Measurements from ENCODE around the gene PPM1M. TPM values are rescaled to one million over a fixed set of nuclear protein-coding genes. Genes with fewer than 3 reads are reported as not detected.

The PPM1M gene
- total RNA-seq, 2 experiments from 2014 or later, result 94.3 to 100 TPM

GRCh38 chr3:52249683-52250082 is 4.1 kb downstream of the PPM1M start:
- peaks cover 79% of the 10 kb centered on the region for H3K36me3 Mint-ChIP-seq (ENCODE audit: low read depth)
- no peaks in the 10 kb centered on the region for H3K27me3 Mint-ChIP-seq
- H3K4me3 Mint-ChIP-seq, result no peak overlapping the region
- ChIA-PET CTCF (interaction anchor here (1.1 to 3.9 kb wide), 3 partner anchors 9 to 32 kb away, joined by 3 to 21 read pairs (median 3); no protein-coding TSS in a partner anchor), POLR2A (interaction anchor here (1.6 to 33.3 kb wide), 4 partner anchors 9 to 28 kb away, joined by 7 to 949 read pairs (median 54); partner anchors contain the start of genes GLYCTK, TWF2 and WDR82)
- no peak for TF ChIP-seq CTCF (IDR thresholded peaks at IDR 0.05)
- DNase-seq (no peak), ATAC-seq (no peak)
- peaks cover 74% of the 10 kb centered on the region for H3K4me1 Mint-ChIP-seq (ENCODE audit: low read depth)
- intact Hi-C loops (cut with micrococcal nuclease), result no loop called here
- H3K9me3 Mint-ChIP-seq, result no peaks in the 10 kb centered on the region
- peak overlapping the region; percentile 79 for H3K27ac Mint-ChIP-seq

DNA sequence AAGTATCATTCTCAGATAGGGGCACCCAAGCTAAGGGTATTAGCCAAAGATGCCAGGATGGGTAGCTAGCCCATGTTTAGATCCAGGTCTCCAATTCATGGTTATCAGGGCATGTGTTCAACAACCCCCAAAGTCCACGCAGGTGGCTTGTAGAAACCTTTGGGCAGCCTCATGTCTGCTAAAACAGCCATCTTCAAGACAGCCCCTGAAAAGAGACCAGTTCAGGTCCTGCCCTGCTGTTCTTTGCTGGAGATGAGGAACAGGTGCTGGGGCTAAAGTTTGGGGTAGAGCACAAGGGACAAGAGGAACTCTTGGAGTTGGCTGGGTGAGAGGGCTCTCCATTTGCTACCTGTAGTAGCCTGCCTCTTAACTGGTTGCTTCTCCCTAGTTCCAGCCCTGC is 4.6 kb downstream of the PPM1M start:
- ChIA-PET POLR2A (interaction anchor here (1.0 to 33.3 kb wide), 5 partner anchors 8 to 27 kb away, joined by 4 to 949 read pairs (median 38); partner anchors contain the start of genes GLYCTK, TWF2 and WDR82), CTCF (interaction anchor here (1.1 to 3.9 kb wide), 4 partner anchors 18 to 41 kb away, joined by 3 to 21 read pairs (median 4); no protein-coding TSS in a partner anchor)
- Mint-ChIP-seq H3K27me3 (no peaks in the 10 kb centered on the region), H3K4me3 (no peak overlapping the region), H3K9me3 (no peaks in the 10 kb centered on the region), H3K36me3 (ENCODE audit: low read depth) (peaks cover 78% of the 10 kb centered on the region), H3K27ac (peak overlapping the region; percentile 79), H3K4me1 (ENCODE audit: low read depth) (peaks cover 73% of the 10 kb centered on the region)
- no peak for DNase-seq
- ATAC-seq, result no peak
- TF ChIP-seq CTCF (IDR thresholded peaks at IDR 0.05), result no peak
- intact Hi-C loops (cut with micrococcal nuclease), result no loop called here

DNA sequence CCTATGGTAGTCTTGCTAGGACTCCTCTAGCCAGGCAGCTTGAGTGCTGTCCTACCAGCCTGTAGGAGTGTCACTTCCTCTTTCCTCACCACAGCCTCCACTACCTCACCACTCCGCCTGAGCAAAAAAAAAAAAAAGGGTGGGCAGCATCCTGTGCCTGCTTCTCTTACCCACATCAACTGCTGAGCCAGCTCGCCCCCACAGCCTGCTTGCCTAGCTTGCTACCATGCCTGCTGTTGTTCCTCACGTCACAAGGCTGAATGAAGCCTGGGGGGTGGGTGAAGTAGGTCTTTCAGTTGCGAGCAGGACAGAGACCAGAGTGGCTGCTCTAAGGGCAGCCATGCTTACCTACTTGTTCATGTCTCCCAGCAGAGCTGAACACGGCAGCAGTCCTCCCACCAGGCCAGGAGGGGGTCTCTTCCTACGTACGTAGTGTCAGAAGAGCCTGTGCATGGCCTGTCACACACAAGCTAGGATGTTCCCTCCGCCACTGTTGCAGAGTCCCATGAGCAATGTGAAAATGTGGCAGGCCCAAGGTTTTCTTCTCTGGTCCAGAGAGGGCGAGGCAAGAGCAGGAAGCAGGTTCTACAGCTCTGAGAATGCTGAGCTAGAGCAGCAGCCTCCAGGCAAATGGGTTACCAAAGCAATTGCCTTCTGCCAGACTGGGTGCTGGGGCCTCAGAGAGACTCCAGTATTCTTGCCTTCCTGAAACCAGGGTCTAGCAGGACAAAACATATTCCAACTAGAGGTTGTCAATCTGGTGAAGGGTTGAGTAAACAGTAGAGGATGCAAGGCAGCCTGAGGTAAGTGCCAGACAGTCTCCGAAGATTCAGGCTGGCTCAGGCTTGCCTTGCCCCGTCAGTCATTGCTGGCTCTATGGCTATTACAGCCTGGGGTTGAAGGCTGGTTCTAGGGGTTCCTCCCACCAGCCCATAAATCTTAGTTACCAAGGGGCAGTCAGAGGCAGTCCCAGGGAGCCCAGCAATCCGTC is 8.1 kb downstream of the PPM1M start:
- CTCF ChIA-PET, result interaction anchor here (1.0 to 3.6 kb wide), 13 partner anchors 9 to 85 kb away, joined by 3 to 25 read pairs (median 13); partner anchors contain the start of genes TWF2 and WDR82
- peak overlapping the region; percentile 70 for H3K4me3 Mint-ChIP-seq

GRCh38 chr3:52254608-52255007 is 9.0 kb downstream of the PPM1M start:
- no peak for TF ChIP-seq CTCF (IDR thresholded peaks at IDR 0.05)
- CTCF ChIA-PET, result interaction anchor here (1.8 to 3.2 kb wide), 5 partner anchors 9 to 24 kb away, joined by 5 to 17 read pairs (median 14); partner anchors contain the start of gene WDR82
- intact Hi-C loops (cut with micrococcal nuclease), result no loop called here
- H3K27ac Mint-ChIP-seq, result peak overlapping the region; percentile 99
- POLR2A ChIA-PET, result interaction anchor here (2.5 to 4.9 kb wide), 5 partner anchors 9 to 23 kb away, joined by 16 to 77 read pairs (median 33); partner anchors contain the start of genes TWF2 and WDR82
- no peak for ATAC-seq
- H3K27me3 Mint-ChIP-seq, result no peaks in the 10 kb centered on the region
- H3K9me3 Mint-ChIP-seq, result no peaks in the 10 kb centered on the region
- peaks cover 85% of the 10 kb centered on the region for H3K4me1 Mint-ChIP-seq (ENCODE audit: low read depth)
- H3K36me3 Mint-ChIP-seq (ENCODE audit: low read depth), result peaks cover 86% of the 10 kb centered on the region
- DNase-seq, result no peak
- H3K4me3 Mint-ChIP-seq, result peak overlapping the region; percentile 70

More for the DNA sequence above, 8.1 kb downstream of the PPM1M start:
- H3K27ac Mint-ChIP-seq, result peak overlapping the region; percentile 99
- TF ChIP-seq CTCF (IDR thresholded peaks at IDR 0.05), result no peak
- POLR2A ChIA-PET, result interaction anchor here (0.8 to 4.9 kb wide), 10 partner anchors 10 to 37 kb away, joined by 3 to 77 read pairs (median 10); partner anchors contain the start of genes TWF2 and WDR82
- H3K4me1 Mint-ChIP-seq (ENCODE audit: low read depth), result peaks cover 85% of the 10 kb centered on the region
- DNase-seq, result peak; percentile 96
- intact Hi-C loops (cut with micrococcal nuclease), result no loop called here
- peaks cover 84% of the 10 kb centered on the region for H3K36me3 Mint-ChIP-seq (ENCODE audit: low read depth)
- no peaks in the 10 kb centered on the region for H3K9me3 Mint-ChIP-seq
- ATAC-seq, result peak; percentile 88
- no peaks in the 10 kb centered on the region for H3K27me3 Mint-ChIP-seq

All from activated CD8-positive, alpha-beta T cell treated with anti-CD3 and anti-CD28 coated beads for 36 hours (primary cell).